ENCODE results near the gene THUMPD3. TPM values are rescaled to one million over a fixed set of nuclear protein-coding genes. Genes with fewer than 3 reads are reported as not detected.
A peak's percentile ranks its signal among the peaks of the same experiment; 100 is the strongest.

The THUMPD3 gene
- total RNA-seq, 6 experiments from 2014 or later: 46.3 to 59.2 (median 51.9) TPM

- peaks cover 42% of the 10 kb centered on the region for H3K36me3 Mint-ChIP-seq (ENCODE audit: low read depth)
- peaks cover 8% of the 10 kb centered on the region for H3K27me3 Mint-ChIP-seq (ENCODE audit: insufficient read depth)
- no peak for DNase-seq
- peaks cover 6% of the 10 kb centered on the region; the same call in 1 of the 2 replicates for H3K4me1 Mint-ChIP-seq (ENCODE audit: low read depth)
- no peak overlapping the region for H3K27ac Mint-ChIP-seq
- TF ChIP-seq CTCF (IDR thresholded peaks at IDR 0.05): no peak
- H3K4me3 Mint-ChIP-seq: no peak overlapping the region
- H3K9me3 Mint-ChIP-seq: peaks cover 29% of the 10 kb centered on the region
These were observed 35.3 kb upstream of the THUMPD3 start for GRCh38 chr3:9327578-9327977.

GRCh38 chr3:9330166-9330703 lies 32.6 kb upstream of the THUMPD3 start:
- Mint-ChIP-seq H3K4me3 (no peak overlapping the region), H3K27ac (no peak overlapping the region), H3K36me3 (ENCODE audit: low read depth) (peaks cover 42% of the 10 kb centered on the region), H3K4me1 (ENCODE audit: low read depth) (peaks cover 6% of the 10 kb centered on the region; the same call in 1 of the 2 replicates), H3K27me3 (ENCODE audit: insufficient read depth) (peaks cover 8% of the 10 kb centered on the region), H3K9me3 (peaks cover 29% of the 10 kb centered on the region)
- DNase-seq: no peak
- TF ChIP-seq CTCF (IDR thresholded peaks at IDR 0.05): no peak

GRCh38 chr3:9331171-9331570 lies 31.7 kb upstream of the THUMPD3 start:
- Mint-ChIP-seq H3K27ac (no peak overlapping the region), H3K9me3 (peaks cover 29% of the 10 kb centered on the region), H3K27me3 (ENCODE audit: insufficient read depth) (peaks cover 8% of the 10 kb centered on the region), H3K4me3 (no peak overlapping the region), H3K4me1 (ENCODE audit: low read depth) (peaks cover 6% of the 10 kb centered on the region; the same call in 1 of the 2 replicates), H3K36me3 (ENCODE audit: low read depth) (peaks cover 37% of the 10 kb centered on the region)
- no peak for TF ChIP-seq CTCF (IDR thresholded peaks at IDR 0.05)
- DNase-seq: no peak

GRCh38 chr3:9332250-9333030 lies 30.4 kb upstream of the THUMPD3 start:
- Mint-ChIP-seq H3K36me3 (ENCODE audit: low read depth) (peaks cover 33% of the 10 kb centered on the region), H3K9me3 (peaks cover 25% of the 10 kb centered on the region), H3K27me3 (ENCODE audit: insufficient read depth) (peaks cover 8% of the 10 kb centered on the region), H3K4me1 (ENCODE audit: low read depth) (peaks cover 6% of the 10 kb centered on the region; the same call in 1 of the 2 replicates), H3K27ac (no peak overlapping the region), H3K4me3 (no peak overlapping the region)
- no peak for TF ChIP-seq CTCF (IDR thresholded peaks at IDR 0.05)
- DNase-seq: no peak

GRCh38 chr3:9339761-9340471 lies 22.9 kb upstream of the THUMPD3 start:
- H3K9me3 Mint-ChIP-seq: no peaks in the 10 kb centered on the region
- H3K4me1 Mint-ChIP-seq (ENCODE audit: low read depth): peaks cover 27% of the 10 kb centered on the region
- DNase-seq: no peak
- H3K27ac Mint-ChIP-seq: peak overlapping the region; percentile 56
- no peaks in the 10 kb centered on the region for H3K36me3 Mint-ChIP-seq (ENCODE audit: low read depth)
- TF ChIP-seq CTCF (IDR thresholded peaks at IDR 0.05): no peak
- no peak overlapping the region for H3K4me3 Mint-ChIP-seq
- no peaks in the 10 kb centered on the region; the same call in 1 of the 2 replicates for H3K27me3 Mint-ChIP-seq (ENCODE audit: insufficient read depth)
